K562 (cell line): ENCODE data around the gene ZNF775. TPM values are rescaled to one million over a fixed set of nuclear protein-coding genes. Genes with fewer than 3 reads are reported as not detected.

ENCODE experiments used
- BHLHE40 ChIP-seq: IDR thresholded peaks from 2 replicates; pipeline ENCODE4 v1.6.1; 2011; ENCODE audit warnings: low read length, improper control_type of control experiment
- BMI1 ChIP-seq: fragments of 150-350 bp; IDR thresholded peaks from 2 replicates; pipeline ENCODE4 v1.6.1; 2014; ENCODE audit warnings: low read length
- CSDE1 ChIP-seq, 2 experiments: fragments of 450-650 bp; IDR thresholded peaks; 2 replicates each; pipeline ENCODE4 v1.6.1; 2016; ENCODE audit warnings: mild to moderate bottlenecking in 1 of 2
- ELF1 ChIP-seq: fragments of 200-800 bp; sonication (Bioruptor generic); IDR thresholded peaks from 2 replicates; pipeline ENCODE4 v1.6.1; 2016; ENCODE audit warnings: missing genetic modification characterization, missing compliant biosample characterization
- FOXA1 ChIP-seq: fragments of 450-650 bp; IDR thresholded peaks from 2 replicates; pipeline ENCODE4 v1.6.1; 2016; ENCODE audit warnings: mild to moderate bottlenecking, borderline replicate concordance
- GTF2A2 ChIP-seq: IDR thresholded peaks from 2 replicates; pipeline ENCODE4 v1.6.1; 2016; ENCODE audit warnings: mild to moderate bottlenecking, missing genetic modification characterization, missing compliant biosample characterization
- HDAC1 ChIP-seq, 2 experiments: fragments of 450-650 bp; IDR thresholded peaks; 2 replicates each; pipeline ENCODE4 v1.6.1; 2016 to 2017; ENCODE audit warnings: inconsistent platforms in 1 of 2, mild to moderate bottlenecking in 1 of 2, moderate library complexity in 1 of 2
- KLF6 ChIP-seq: fragments of 250-450 bp; sonication (Bioruptor Pico); IDR thresholded peaks from 2 replicates; pipeline ENCODE4 v1.4.0; 2020; ENCODE audit warnings: mild to moderate bottlenecking, moderate library complexity, borderline replicate concordance
- NR3C1 ChIP-seq: sonication (generic); formaldehyde crosslinking; IDR thresholded peaks from 2 replicates; pipeline ENCODE4 v1.8.1; 2022; ENCODE audit warnings: missing genetic modification reagents
- PCBP1 ChIP-seq: fragments of 200-400 bp; formaldehyde crosslinking; IDR thresholded peaks from 2 replicates; pipeline ENCODE4 v1.6.1; 2018; ENCODE audit warnings: mild to moderate bottlenecking, low read depth, low read length; ENCODE audit not compliant: poor library complexity, severe bottlenecking
- PURB ChIP-seq: sonication (generic); formaldehyde crosslinking; IDR thresholded peaks from 2 replicates; pipeline ENCODE4 v1.9.0; 2021; ENCODE audit warnings: low read depth, mild to moderate bottlenecking, missing genetic modification reagents
- TOE1 ChIP-seq, 2 experiments: fragments of 450-650 bp in 1 of 2; sonication (generic) in 1 of 2; formaldehyde crosslinking in 1 of 2; IDR thresholded peaks; 2 replicates each; pipeline versions ENCODE4 v1.7.1 to v1.8.0; 2016 to 2022; ENCODE audit warnings: borderline replicate concordance in 2 of 2, mild to moderate bottlenecking in 2 of 2, antibody characterized with exemption in 1 of 2, inconsistent platforms in 1 of 2, low read depth in 1 of 2, missing genetic modification reagents in 1 of 2, moderate library complexity in 1 of 2
- U2AF1 ChIP-seq: fragments of 200-400 bp; formaldehyde crosslinking; optimal IDR thresholded peaks from 2 replicates; pipeline ENCODE3; 2017; ENCODE audit warnings: mild to moderate bottlenecking, low read depth, low read length, moderate library complexity
- ZNF445 ChIP-seq: fragments of 250-450 bp; sonication (Bioruptor Pico); IDR thresholded peaks from 2 replicates; pipeline ENCODE4 v1.4.0; 2020; ENCODE audit warnings: low read depth, mild to moderate bottlenecking, moderate library complexity
- ZNF717 ChIP-seq: fragments of 250-450 bp; sonication (Bioruptor Pico); IDR thresholded peaks from 2 replicates; pipeline ENCODE4 v1.5.0; 2021
- polyA plus RNA-seq, 8 experiments: library from polyadenylated mRNA; depleted of rRNA in 4 of 8; stranded (reverse) in 5 of 8; unstranded in 3 of 8; fragments of >200 nt; fragmentation: Nextera tagmentation in 2 of 8; fragmentation: Illumina TruSeq in 1 of 8; extraction: Ambion mirVana in 2 of 8; extraction: Trizol in 1 of 8; gene quantifications; 2 replicates each; pipeline versions ENCODE4 v1.2.1 to v1.2.3, GENCODE V29; 2011 to 2014; ENCODE audit warnings: inconsistent platforms in 1 of 8, missing spikeins in 1 of 8
- total RNA-seq, 7 experiments: library from RNA; depleted of rRNA in 6 of 7; stranded (reverse); fragments of >200 nt in 6 of 7; fragmentation: Illumina TruSeq in 2 of 7; extraction: Trizol in 2 of 7; gene quantifications; 2 replicates each; pipeline versions ENCODE4 v1.2.1 to v1.2.3, GENCODE V29; 2011 to 2021; ENCODE audit warnings: low replicate concordance in 1 of 7
- TF ChIP-seq, protein P1 (sequence below): fragments of 250-450 bp; sonication (Bioruptor Pico); IDR thresholded peaks from 2 replicates; pipeline ENCODE4 v1.5.0; 2020; ENCODE audit warnings: mild to moderate bottlenecking
- TF ChIP-seq, protein P2 (sequence below): sonication (generic); formaldehyde crosslinking; IDR thresholded peaks from 2 replicates; pipeline ENCODE4 v1.8.1; 2023; ENCODE audit warnings: mild to moderate bottlenecking, missing genetic modification reagents
- TF ChIP-seq, protein P3 (sequence below): fragments of 250-450 bp; sonication (Bioruptor Pico); IDR thresholded peaks from 2 replicates; pipeline ENCODE4 v1.4.0; 2020; ENCODE audit warnings: mild to moderate bottlenecking, moderate library complexity, borderline replicate concordance
- TF ChIP-seq, protein P4 (sequence below), 2 experiments: fragments of 450-650 bp in 1 of 2; sonication (generic) in 1 of 2; formaldehyde crosslinking in 1 of 2; IDR thresholded peaks in 1 of 2; conservative IDR thresholded peaks in 1 of 2; 2 replicates each; pipeline versions ENCODE4 v1.6.1 to v1.8.1; 2016 to 2023; ENCODE audit warnings: mild to moderate bottlenecking in 2 of 2, moderate library complexity in 2 of 2, inconsistent platforms in 1 of 2, missing genetic modification reagents in 1 of 2

ZNF775 gene
- total and polyA plus RNA-seq, 9 of the 15 experiments (the other 6 are each of a cell fraction or from before 2014, with no cell fraction given), result 0.04 to 18.7 (median 4.9) TPM

DNA sequence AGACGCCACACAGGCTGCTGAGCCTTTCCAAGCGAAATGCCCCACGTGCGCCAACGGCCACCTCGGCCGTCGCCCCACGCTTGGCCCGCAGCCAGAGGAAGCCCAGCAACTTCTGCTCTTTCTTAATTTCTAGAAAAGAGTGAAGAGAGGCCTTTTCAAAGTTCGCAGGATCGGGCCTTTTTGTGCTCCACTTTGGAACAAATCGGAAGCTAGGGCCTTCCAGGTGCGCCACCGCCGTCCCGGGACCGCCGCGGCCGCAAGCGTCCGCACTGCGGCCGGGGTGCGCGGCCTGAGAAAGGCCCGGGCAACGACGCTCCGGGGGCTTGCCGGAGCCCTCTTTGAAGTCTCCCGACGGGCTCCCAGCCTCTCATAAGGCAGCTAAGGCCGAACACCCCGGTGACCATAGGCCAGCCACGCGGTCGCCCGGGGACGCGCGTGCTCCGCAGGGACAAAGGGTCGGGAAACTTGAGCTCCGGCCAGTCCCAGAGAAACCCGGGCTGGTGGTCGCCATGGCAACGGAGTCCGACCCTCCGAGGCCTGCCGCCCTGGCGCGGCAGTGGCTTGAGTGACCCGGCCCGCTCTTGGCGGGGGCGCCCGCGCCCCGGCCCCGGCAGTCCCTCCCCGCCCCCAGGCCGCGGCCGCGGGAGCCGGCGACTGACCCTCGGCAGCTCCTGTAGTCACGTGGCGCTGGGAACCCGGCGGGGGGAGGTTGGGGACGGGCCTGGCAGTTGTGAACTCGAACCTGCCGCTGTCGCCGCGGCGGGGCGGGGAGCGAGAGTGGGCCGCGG, 10.8 kb upstream of the ZNF775 start, which contains the start of gene REPIN1 (continued):
- TF ChIP-seq, protein P1, sequence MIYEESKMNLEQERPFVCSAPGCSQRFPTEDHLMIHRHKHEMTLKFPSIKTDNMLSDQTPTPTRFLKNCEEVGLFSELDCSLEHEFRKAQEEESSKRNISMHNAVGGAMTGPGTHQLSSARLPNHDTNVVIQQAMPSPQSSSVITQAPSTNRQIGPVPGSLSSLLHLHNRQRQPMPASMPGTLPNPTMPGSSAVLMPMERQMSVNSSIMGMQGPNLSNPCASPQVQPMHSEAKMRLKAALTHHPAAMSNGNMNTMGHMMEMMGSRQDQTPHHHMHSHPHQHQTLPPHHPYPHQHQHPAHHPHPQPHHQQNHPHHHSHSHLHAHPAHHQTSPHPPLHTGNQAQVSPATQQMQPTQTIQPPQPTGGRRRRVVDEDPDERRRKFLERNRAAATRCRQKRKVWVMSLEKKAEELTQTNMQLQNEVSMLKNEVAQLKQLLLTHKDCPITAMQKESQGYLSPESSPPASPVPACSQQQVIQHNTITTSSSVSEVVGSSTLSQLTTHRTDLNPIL (CRISPR knock-in tag), result peak; percentile 46; the same call in 1 of the 2 replicates
- TF ChIP-seq, protein P2, sequence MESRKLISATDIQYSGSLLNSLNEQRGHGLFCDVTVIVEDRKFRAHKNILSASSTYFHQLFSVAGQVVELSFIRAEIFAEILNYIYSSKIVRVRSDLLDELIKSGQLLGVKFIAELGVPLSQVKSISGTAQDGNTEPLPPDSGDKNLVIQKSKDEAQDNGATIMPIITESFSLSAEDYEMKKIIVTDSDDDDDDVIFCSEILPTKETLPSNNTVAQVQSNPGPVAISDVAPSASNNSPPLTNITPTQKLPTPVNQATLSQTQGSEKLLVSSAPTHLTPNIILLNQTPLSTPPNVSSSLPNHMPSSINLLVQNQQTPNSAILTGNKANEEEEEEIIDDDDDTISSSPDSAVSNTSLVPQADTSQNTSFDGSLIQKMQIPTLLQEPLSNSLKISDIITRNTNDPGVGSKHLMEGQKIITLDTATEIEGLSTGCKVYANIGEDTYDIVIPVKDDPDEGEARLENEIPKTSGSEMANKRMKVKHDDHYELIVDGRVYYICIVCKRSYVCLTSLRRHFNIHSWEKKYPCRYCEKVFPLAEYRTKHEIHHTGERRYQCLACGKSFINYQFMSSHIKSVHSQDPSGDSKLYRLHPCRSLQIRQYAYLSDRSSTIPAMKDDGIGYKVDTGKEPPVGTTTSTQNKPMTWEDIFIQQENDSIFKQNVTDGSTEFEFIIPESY (CRISPR knock-in tag), result peak; percentile 78
- TF ChIP-seq TOE1 (IDR thresholded peaks at IDR 0.05; ENCODE audit: borderline replicate concordance), result peak; percentile 16; the same call in 1 of the 2 replicates
- no peak for TF ChIP-seq TOE1 (CRISPR knock-in tag; IDR thresholded peaks at IDR 0.05; ENCODE audit: borderline replicate concordance, low read depth)
- TF ChIP-seq CSDE1 (IDR thresholded peaks at IDR 0.05), result no peak; a peak in 1 of 4 replicates
- TF ChIP-seq PURB (CRISPR knock-in tag), result no peak
- 0 out of 2 replicates have a peak, but pooled peaks have one; percentile 38 for TF ChIP-seq ELF1 (tag)
- TF ChIP-seq HDAC1 (IDR thresholded peaks at IDR 0.05), result no peak; a peak in 2 of 4 replicates
- TF ChIP-seq BMI1, result peak; percentile 69; the same call in 1 of the 2 replicates
- TF ChIP-seq PCBP1, result peak; percentile 96
- TF ChIP-seq FOXA1, result no peak
- TF ChIP-seq, protein P3, sequence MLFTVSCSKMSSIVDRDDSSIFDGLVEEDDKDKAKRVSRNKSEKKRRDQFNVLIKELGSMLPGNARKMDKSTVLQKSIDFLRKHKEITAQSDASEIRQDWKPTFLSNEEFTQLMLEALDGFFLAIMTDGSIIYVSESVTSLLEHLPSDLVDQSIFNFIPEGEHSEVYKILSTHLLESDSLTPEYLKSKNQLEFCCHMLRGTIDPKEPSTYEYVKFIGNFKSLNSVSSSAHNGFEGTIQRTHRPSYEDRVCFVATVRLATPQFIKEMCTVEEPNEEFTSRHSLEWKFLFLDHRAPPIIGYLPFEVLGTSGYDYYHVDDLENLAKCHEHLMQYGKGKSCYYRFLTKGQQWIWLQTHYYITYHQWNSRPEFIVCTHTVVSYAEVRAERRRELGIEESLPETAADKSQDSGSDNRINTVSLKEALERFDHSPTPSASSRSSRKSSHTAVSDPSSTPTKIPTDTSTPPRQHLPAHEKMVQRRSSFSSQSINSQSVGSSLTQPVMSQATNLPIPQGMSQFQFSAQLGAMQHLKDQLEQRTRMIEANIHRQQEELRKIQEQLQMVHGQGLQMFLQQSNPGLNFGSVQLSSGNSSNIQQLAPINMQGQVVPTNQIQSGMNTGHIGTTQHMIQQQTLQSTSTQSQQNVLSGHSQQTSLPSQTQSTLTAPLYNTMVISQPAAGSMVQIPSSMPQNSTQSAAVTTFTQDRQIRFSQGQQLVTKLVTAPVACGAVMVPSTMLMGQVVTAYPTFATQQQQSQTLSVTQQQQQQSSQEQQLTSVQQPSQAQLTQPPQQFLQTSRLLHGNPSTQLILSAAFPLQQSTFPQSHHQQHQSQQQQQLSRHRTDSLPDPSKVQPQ (CRISPR knock-in tag), result peak; percentile 37; the same call in 1 of the 2 replicates
- TF ChIP-seq BHLHE40, result peak; percentile 92
- peak; percentile 79 for TF ChIP-seq U2AF1
- TF ChIP-seq ZNF717 (CRISPR knock-in tag), result no peak
- TF ChIP-seq GTF2A2 (tag), result peak; percentile 74
- TF ChIP-seq KLF6 (CRISPR knock-in tag), result 0 out of 2 replicates have a peak, but pooled peaks have one; percentile 75
- TF ChIP-seq NR3C1, result peak; percentile 89
- TF ChIP-seq ZNF445, result no peak
- TF ChIP-seq, protein P4, sequence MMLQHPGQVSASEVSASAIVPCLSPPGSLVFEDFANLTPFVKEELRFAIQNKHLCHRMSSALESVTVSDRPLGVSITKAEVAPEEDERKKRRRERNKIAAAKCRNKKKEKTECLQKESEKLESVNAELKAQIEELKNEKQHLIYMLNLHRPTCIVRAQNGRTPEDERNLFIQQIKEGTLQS (IDR thresholded peaks at IDR 0.05), result no peak
- TF ChIP-seq, protein P4 (CRISPR knock-in tag; conservative IDR thresholded peaks at IDR 0.05), result peak; percentile 45; the same call in 1 of the 2 replicates
